ENCODE measurements around the gene DYRK3. TPM values are rescaled to one million over a fixed set of nuclear protein-coding genes. Genes with fewer than 3 reads are reported as not detected.

Gene DYRK3
- polyA plus RNA-seq, 1 donor (not counting 4 experiments of a cell fraction or from before 2014, with no cell fraction given) = 15.0 TPM

DNA sequence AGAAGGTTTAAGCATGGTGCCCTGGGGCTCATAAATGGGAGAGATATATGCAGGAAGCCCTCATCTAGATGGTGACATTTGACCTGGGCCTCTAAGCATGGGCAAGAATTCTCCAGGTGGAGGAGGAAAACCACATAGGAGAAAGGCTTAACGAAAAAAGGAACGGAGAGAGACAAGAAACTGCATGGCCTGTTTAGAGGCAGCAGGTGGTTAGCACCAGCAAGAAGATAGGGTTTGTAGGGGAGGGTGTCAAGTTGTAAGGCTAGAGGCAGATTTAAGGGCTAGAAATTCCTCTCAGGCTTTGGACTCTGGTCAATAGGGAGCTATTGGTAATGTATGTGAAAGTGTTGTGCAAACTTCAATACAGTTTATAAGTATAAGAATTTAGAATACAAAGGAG lies 41.2 kb downstream of the DYRK3 start:
- no peaks in the 10 kb centered on the region for H3K9me3 ChIP-seq (ENCODE audit: control insufficient read depth, low read depth, low read length)
- H3K4me3 ChIP-seq (ENCODE audit: control insufficient read depth in 2 of 3, extremely low read depth in 1 of 3, insufficient read depth in 2 of 3, low read depth in 1 of 3, low read length in 3 of 3) = no peak overlapping the region
- H3K36me3 ChIP-seq (ENCODE audit: control insufficient read depth in 2 of 2, extremely low read depth in 1 of 2, insufficient read depth in 2 of 2, low read length in 2 of 2) = no peaks in the 10 kb centered on the region
- no peaks in the 10 kb centered on the region for H3K9me1 ChIP-seq (ENCODE audit: control insufficient read depth, extremely low read depth, insufficient read depth, low read length)
- DNase-seq (ENCODE audit: low read depth, low spot score) (no peak), FAIRE-seq (no peak)
- H3K79me2 ChIP-seq (ENCODE audit: control insufficient read depth, insufficient read depth, low read length) = no peaks in the 10 kb centered on the region
- no peak overlapping the region for H3K4me2 ChIP-seq (ENCODE audit: control insufficient read depth, extremely low read depth, insufficient read depth, low read depth, low read length)
- H2AFZ ChIP-seq (ENCODE audit: control insufficient read depth, low read length) = no peak overlapping the region
- no peaks in the 10 kb centered on the region for H4K20me1 ChIP-seq (ENCODE audit: control insufficient read depth, extremely low read depth, insufficient read depth, low read length)
- H3K27ac ChIP-seq (ENCODE audit: control insufficient read depth, insufficient read depth, low read length) = no peak overlapping the region
- H3K4me1 ChIP-seq (ENCODE audit: control insufficient read depth, extremely low read depth, insufficient read depth, low read length) = peaks cover 25% of the 10 kb centered on the region
- no peaks in the 10 kb centered on the region for H3K27me3 ChIP-seq (ENCODE audit: control insufficient read depth, extremely low read depth, insufficient read depth, low read length)
- TF ChIP-seq, protein P1, sequence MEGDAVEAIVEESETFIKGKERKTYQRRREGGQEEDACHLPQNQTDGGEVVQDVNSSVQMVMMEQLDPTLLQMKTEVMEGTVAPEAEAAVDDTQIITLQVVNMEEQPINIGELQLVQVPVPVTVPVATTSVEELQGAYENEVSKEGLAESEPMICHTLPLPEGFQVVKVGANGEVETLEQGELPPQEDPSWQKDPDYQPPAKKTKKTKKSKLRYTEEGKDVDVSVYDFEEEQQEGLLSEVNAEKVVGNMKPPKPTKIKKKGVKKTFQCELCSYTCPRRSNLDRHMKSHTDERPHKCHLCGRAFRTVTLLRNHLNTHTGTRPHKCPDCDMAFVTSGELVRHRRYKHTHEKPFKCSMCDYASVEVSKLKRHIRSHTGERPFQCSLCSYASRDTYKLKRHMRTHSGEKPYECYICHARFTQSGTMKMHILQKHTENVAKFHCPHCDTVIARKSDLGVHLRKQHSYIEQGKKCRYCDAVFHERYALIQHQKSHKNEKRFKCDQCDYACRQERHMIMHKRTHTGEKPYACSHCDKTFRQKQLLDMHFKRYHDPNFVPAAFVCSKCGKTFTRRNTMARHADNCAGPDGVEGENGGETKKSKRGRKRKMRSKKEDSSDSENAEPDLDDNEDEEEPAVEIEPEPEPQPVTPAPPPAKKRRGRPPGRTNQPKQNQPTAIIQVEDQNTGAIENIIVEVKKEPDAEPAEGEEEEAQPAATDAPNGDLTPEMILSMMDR (optimal IDR thresholded peaks at IDR 0.05 in 1 of 3, IDR thresholded peaks at IDR 0.05 in 1 of 3, conservative IDR thresholded peaks at IDR 0.05 in 1 of 3; ENCODE audit: extremely low read depth in 1 of 3, insufficient read depth in 2 of 3, low read length in 3 of 3) = no peak
- TF ChIP-seq EZH2 (IDR thresholded peaks at IDR 0.05; ENCODE audit: low read length) = no peak
- no peak overlapping the region for H3K9ac ChIP-seq (ENCODE audit: control insufficient read depth, extremely low read depth, insufficient read depth, low read length)
- dilution Hi-C loops (cut with MboI; ENCODE audit: extremely low pct_ligation_motif_present, low sequenced_read_pairs) = no loop called here

DNA sequence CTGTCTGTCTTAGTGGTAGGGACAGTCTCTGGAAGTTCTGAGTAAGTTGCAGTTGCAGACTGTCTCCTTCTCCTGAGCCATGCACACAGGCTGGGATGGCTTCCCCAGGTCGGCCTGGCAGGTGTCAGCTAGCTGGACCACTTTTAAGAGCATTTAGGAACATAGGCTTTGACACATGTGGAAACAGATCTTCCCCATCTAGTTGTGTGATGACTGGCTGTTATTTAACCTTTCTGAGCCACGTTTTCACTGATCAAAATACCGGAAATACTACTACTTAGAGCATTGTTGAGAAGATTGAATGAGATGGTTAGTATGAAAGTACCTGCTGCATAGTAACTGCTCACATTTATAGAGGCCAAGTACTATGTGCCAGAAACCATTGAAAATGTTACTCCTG lies 43.2 kb downstream of the DYRK3 start:
- Histone ChIP-seq H3K36me3 (ENCODE audit: control insufficient read depth in 2 of 2, extremely low read depth in 1 of 2, insufficient read depth in 2 of 2, low read length in 2 of 2) (no peaks in the 10 kb centered on the region), H3K4me3 (ENCODE audit: control insufficient read depth in 2 of 3, extremely low read depth in 1 of 3, insufficient read depth in 2 of 3, low read depth in 1 of 3, low read length in 3 of 3) (no peak overlapping the region), H3K27me3 (ENCODE audit: control insufficient read depth, extremely low read depth, insufficient read depth, low read length) (peaks cover 4% of the 10 kb centered on the region), H3K4me2 (ENCODE audit: control insufficient read depth, extremely low read depth, insufficient read depth, low read depth, low read length) (no peak overlapping the region), H2AFZ (ENCODE audit: control insufficient read depth, low read length) (no peak overlapping the region), H3K9ac (ENCODE audit: control insufficient read depth, extremely low read depth, insufficient read depth, low read length) (no peak overlapping the region), H4K20me1 (ENCODE audit: control insufficient read depth, extremely low read depth, insufficient read depth, low read length) (no peaks in the 10 kb centered on the region), H3K9me3 (ENCODE audit: control insufficient read depth, low read depth, low read length) (no peaks in the 10 kb centered on the region), H3K27ac (ENCODE audit: control insufficient read depth, insufficient read depth, low read length) (no peak overlapping the region), H3K9me1 (ENCODE audit: control insufficient read depth, extremely low read depth, insufficient read depth, low read length) (no peaks in the 10 kb centered on the region), H3K79me2 (ENCODE audit: control insufficient read depth, insufficient read depth, low read length) (no peaks in the 10 kb centered on the region), H3K4me1 (ENCODE audit: control insufficient read depth, extremely low read depth, insufficient read depth, low read length) (peaks cover 14% of the 10 kb centered on the region)
- TF ChIP-seq EZH2 (IDR thresholded peaks at IDR 0.05; ENCODE audit: low read length) = no peak
- TF ChIP-seq, protein P1 (optimal IDR thresholded peaks at IDR 0.05 in 1 of 3, IDR thresholded peaks at IDR 0.05 in 1 of 3, conservative IDR thresholded peaks at IDR 0.05 in 1 of 3; ENCODE audit: extremely low read depth in 1 of 3, insufficient read depth in 2 of 3, low read length in 3 of 3) = no peak
- dilution Hi-C loops (cut with MboI; ENCODE audit: extremely low pct_ligation_motif_present, low sequenced_read_pairs) = no loop called here
- no peak for FAIRE-seq
- no peak for DNase-seq (ENCODE audit: low read depth, low spot score)

Data from keratinocyte (primary cell).